MM.1S (cell line): Measurements from ENCODE around the gene LRFN2.

ENCODE experiments used
- CTCF ChIP-seq: fragments of 300-600 bp; sonication (generic); IDR thresholded peaks from 2 replicates; pipeline ENCODE4 v1.5.1; 2016; ENCODE audit warnings: antibody characterized with exemption, low read length, mixed read lengths
- EZH2 ChIP-seq: fragments of 300-600 bp; sonication (generic); optimal IDR thresholded peaks from 2 replicates; pipeline ENCODE3; 2017; ENCODE audit warnings: low read depth, mild to moderate bottlenecking, antibody characterized with exemption, low read length, mixed read lengths

GRCh38 chr6:40352006-40352405, 235.2 kb downstream of the LRFN2 start:
- TF ChIP-seq CTCF = no peak
- no peak for TF ChIP-seq EZH2
